KMS-11 (cell line): ENCODE results near the gene CCDC134.

ENCODE experiments used
- H2AFZ ChIP-seq: fragments of 200-600 bp; sonication (generic); 2 replicates; pipeline ENCODE4 v1.6.1; 2016; ENCODE audit warnings: antibody characterized with exemption, mixed run types, low read depth
- H3K27ac ChIP-seq: fragments of 200-600 bp; sonication (generic); 2 replicates; pipeline ENCODE4 v1.6.1; 2016; ENCODE audit warnings: mild to moderate bottlenecking, mixed run types
- H3K27me3 ChIP-seq: fragments of 200-600 bp; sonication (generic); 2 replicates; pipeline ENCODE4 v1.6.1; 2017; ENCODE audit warnings: mild to moderate bottlenecking, low read depth, mixed run types, moderate library complexity; ENCODE audit not compliant: insufficient read depth
- H3K36me3 ChIP-seq: fragments of 200-600 bp; sonication (generic); 2 replicates; pipeline ENCODE4 v1.6.1; 2017; ENCODE audit warnings: mild to moderate bottlenecking, mixed run types; ENCODE audit not compliant: insufficient read depth
- H3K4me1 ChIP-seq: fragments of 200-600 bp; sonication (generic); 2 replicates; pipeline ENCODE4 v1.6.1; 2016; ENCODE audit warnings: mild to moderate bottlenecking, low read depth, mixed run types; ENCODE audit not compliant: poor library complexity, severe bottlenecking
- H3K4me2 ChIP-seq: fragments of 200-600 bp; sonication (generic); 2 replicates; pipeline ENCODE4 v1.7.0; 2016; ENCODE audit warnings: mild to moderate bottlenecking, mixed run types
- H3K4me3 ChIP-seq: fragments of 200-600 bp; sonication (generic); IDR thresholded peaks from 2 replicates; pipeline ENCODE4 v1.6.1; 2017; ENCODE audit warnings: low read depth, low read length, mixed read lengths; ENCODE audit not compliant: insufficient read depth
- H3K79me2 ChIP-seq: fragments of 200-600 bp; sonication (generic); 2 replicates; pipeline ENCODE4 v1.6.1; 2016; ENCODE audit warnings: low read depth, mixed run types; ENCODE audit not compliant: insufficient read depth
- H3K9ac ChIP-seq: fragments of 200-600 bp; sonication (generic); 2 replicates; pipeline ENCODE4 v1.6.1; 2016; ENCODE audit warnings: mild to moderate bottlenecking, mixed run types
- H4K20me1 ChIP-seq: fragments of 200-600 bp; sonication (generic); 2 replicates; pipeline ENCODE4 v1.6.1; 2016; ENCODE audit warnings: mild to moderate bottlenecking, mixed run types; ENCODE audit not compliant: insufficient read depth
- CTCF ChIP-seq: fragments of 200-600 bp; sonication (generic); conservative IDR thresholded peaks from 2 replicates; pipeline ENCODE4 v1.6.1; 2017; ENCODE audit warnings: low read depth, mild to moderate bottlenecking, antibody characterized with exemption, low read length, moderate library complexity, mixed read lengths

Gene CCDC134

GRCh38 chr22:41787331-41787730 is 13.1 kb upstream of the CCDC134 start:
- Histone ChIP-seq H3K79me2 (no peaks in the 10 kb centered on the region), H3K36me3 (no peaks in the 10 kb centered on the region), H4K20me1 (no peaks in the 10 kb centered on the region), H3K4me3 (no peak overlapping the region), H3K27me3 (no peaks in the 10 kb centered on the region), H3K9ac (no peak overlapping the region), H3K4me1 (no peaks in the 10 kb centered on the region), H2AFZ (no peak overlapping the region), H3K4me2 (no peak overlapping the region), H3K27ac (no peak overlapping the region)
- TF ChIP-seq CTCF, result no peak

- no peak overlapping the region for H2AFZ ChIP-seq
- H3K36me3 ChIP-seq, result no peaks in the 10 kb centered on the region
- no peaks in the 10 kb centered on the region for H3K27me3 ChIP-seq
- H3K79me2 ChIP-seq, result no peaks in the 10 kb centered on the region
- TF ChIP-seq CTCF, result no peak
- H3K9ac ChIP-seq, result no peak overlapping the region
- no peak overlapping the region for H3K4me3 ChIP-seq
- no peak overlapping the region for H3K4me2 ChIP-seq
- no peak overlapping the region for H3K27ac ChIP-seq
- peaks cover under 1% of the 10 kb centered on the region for H3K4me1 ChIP-seq
- no peaks in the 10 kb centered on the region for H4K20me1 ChIP-seq
These were observed 6.6 kb upstream of the CCDC134 start for GRCh38 chr22:41793871-41794270.

- H3K9ac ChIP-seq, result no peak overlapping the region
- H2AFZ ChIP-seq, result no peak overlapping the region
- peaks cover 26% of the 10 kb centered on the region; the same call in 1 of the 2 replicates for H3K79me2 ChIP-seq
- H4K20me1 ChIP-seq, result no peaks in the 10 kb centered on the region
- H3K27ac ChIP-seq, result no peak overlapping the region
- no peaks in the 10 kb centered on the region for H3K27me3 ChIP-seq
- TF ChIP-seq CTCF, result no peak
- no peak overlapping the region for H3K4me3 ChIP-seq
- peaks cover 23% of the 10 kb centered on the region for H3K4me1 ChIP-seq
- H3K4me2 ChIP-seq, result no peak overlapping the region
- no peaks in the 10 kb centered on the region for H3K36me3 ChIP-seq
These were observed 1.7 kb upstream of the CCDC134 start for GRCh38 chr22:41798736-41799135.

- TF ChIP-seq CTCF, result no peak
- no peak overlapping the region for H3K4me3 ChIP-seq
- H3K79me2 ChIP-seq, result peaks cover 26% of the 10 kb centered on the region; the same call in 1 of the 2 replicates
- peak overlapping the region; percentile 80 for H3K9ac ChIP-seq
- no peaks in the 10 kb centered on the region for H3K27me3 ChIP-seq
- H2AFZ ChIP-seq, result peak overlapping the region; percentile 97
- peak overlapping the region; percentile 80 for H3K4me2 ChIP-seq
- peaks cover 23% of the 10 kb centered on the region for H3K4me1 ChIP-seq
- H4K20me1 ChIP-seq, result no peaks in the 10 kb centered on the region
- peak overlapping the region; percentile 67 for H3K27ac ChIP-seq
- no peaks in the 10 kb centered on the region for H3K36me3 ChIP-seq
These were observed 762 bp upstream of the CCDC134 start for GRCh38 chr22:41799486-41800347.
